ENCODE data around the gene XYLT1.

DNA sequence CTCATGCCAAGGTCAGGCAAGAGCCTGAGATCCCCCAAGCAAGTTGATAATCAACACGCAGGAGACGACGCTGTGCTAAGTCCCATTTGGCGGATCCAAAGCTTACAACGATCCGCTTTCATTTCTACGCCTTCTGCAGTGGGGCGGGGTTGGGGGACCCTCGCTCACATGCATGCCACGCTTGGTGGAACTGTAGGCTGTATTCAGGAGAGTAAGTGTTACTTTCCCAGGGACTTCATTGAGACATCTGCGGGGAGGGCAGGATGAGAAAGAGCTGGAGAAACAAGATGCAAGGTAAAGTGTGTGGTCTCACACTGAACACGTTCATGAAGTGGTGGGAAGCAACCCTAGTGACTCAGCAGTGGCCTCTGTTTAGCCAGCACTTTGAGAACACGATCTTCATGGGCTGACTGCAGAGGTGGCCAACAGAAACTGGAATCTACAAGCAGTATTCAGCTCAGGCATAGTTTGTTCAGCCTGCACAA, 100.5 kb downstream of the XYLT1 start:
- no peak for TF ChIP-seq POLR2A (IDR thresholded peaks at IDR 0.05)
- TF ChIP-seq, protein P1, sequence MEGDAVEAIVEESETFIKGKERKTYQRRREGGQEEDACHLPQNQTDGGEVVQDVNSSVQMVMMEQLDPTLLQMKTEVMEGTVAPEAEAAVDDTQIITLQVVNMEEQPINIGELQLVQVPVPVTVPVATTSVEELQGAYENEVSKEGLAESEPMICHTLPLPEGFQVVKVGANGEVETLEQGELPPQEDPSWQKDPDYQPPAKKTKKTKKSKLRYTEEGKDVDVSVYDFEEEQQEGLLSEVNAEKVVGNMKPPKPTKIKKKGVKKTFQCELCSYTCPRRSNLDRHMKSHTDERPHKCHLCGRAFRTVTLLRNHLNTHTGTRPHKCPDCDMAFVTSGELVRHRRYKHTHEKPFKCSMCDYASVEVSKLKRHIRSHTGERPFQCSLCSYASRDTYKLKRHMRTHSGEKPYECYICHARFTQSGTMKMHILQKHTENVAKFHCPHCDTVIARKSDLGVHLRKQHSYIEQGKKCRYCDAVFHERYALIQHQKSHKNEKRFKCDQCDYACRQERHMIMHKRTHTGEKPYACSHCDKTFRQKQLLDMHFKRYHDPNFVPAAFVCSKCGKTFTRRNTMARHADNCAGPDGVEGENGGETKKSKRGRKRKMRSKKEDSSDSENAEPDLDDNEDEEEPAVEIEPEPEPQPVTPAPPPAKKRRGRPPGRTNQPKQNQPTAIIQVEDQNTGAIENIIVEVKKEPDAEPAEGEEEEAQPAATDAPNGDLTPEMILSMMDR (IDR thresholded peaks at IDR 0.05), result no peak
